Heart left ventricle (tissue), 16 donors: Measurements from ENCODE around the gene ALG1. TPM values are rescaled to one million over a fixed set of nuclear protein-coding genes. Genes with fewer than 3 reads are reported as not detected.
"Not testable (repeated sequence)": the region's sequence is repeated elsewhere in the genome, so short reads cannot be mapped to it uniquely, and the experiment has no call there.

Experiments
- ATAC-seq, 4 donors: fragments of 200-7000 bp; cut with Tn5 transposase; one replicate each; pipeline ENCODE4 v1.9.1; 2020 to 2022; ENCODE audit warnings: moderate library complexity in 4 of 4, mild to moderate bottlenecking in 3 of 4, moderate number of reproducible peaks in 1 of 4
- DNase-seq, 5 donors: peaks; one replicate each; pipeline ENCODE4 v3.0.0-alpha.2; 2020
- H3K27ac ChIP-seq, 12 donors: fragments of 200-600 bp; sonication (generic) in 4 of 12; one replicate each; pipeline versions ENCODE4 v1.5.0 to v1.8.0; 2016 to 2022; ENCODE audit warnings: mild to moderate bottlenecking in 2 of 12
- H3K27me3 ChIP-seq, 9 donors: fragments of 200-600 bp; sonication (generic) in 2 of 9; one replicate each; pipeline versions ENCODE4 v1.5.1 to v1.8.0; 2016 to 2022; ENCODE audit warnings: mild to moderate bottlenecking in 3 of 9
- H3K36me3 ChIP-seq, 9 donors: fragments of 200-600 bp; sonication (generic) in 2 of 9; one replicate each; pipeline versions ENCODE4 v1.5.0 to v1.8.0; 2018 to 2022; ENCODE audit warnings: mild to moderate bottlenecking in 2 of 9
- H3K4me1 ChIP-seq, 12 donors: fragments of 200-600 bp; sonication (generic) in 4 of 12; one replicate each; pipeline versions ENCODE4 v1.5.0 to v1.8.0; 2016 to 2022; ENCODE audit warnings: mild to moderate bottlenecking in 3 of 12
- H3K4me3 ChIP-seq, 12 donors: fragments of 200-600 bp; sonication (generic) in 4 of 12; one replicate each; pipeline versions ENCODE4 v1.5.0 to v1.8.0; 2017 to 2022; ENCODE audit warnings: mild to moderate bottlenecking in 9 of 12, moderate library complexity in 4 of 12
- H3K9me3 ChIP-seq, 12 donors: fragments of 200-600 bp; sonication (generic) in 4 of 12; one replicate each; pipeline versions ENCODE4 v1.5.0 to v1.8.0; 2016 to 2022; ENCODE audit warnings: mild to moderate bottlenecking in 1 of 12
- CTCF ChIP-seq, 12 donors: fragments of 200-600 bp; sonication (generic) in 4 of 12; IDR thresholded peaks; one replicate each; pipeline versions ENCODE4 v1.5.0 to v1.8.0; 2018 to 2022; ENCODE audit warnings: antibody characterized with exemption in 12 of 12, mild to moderate bottlenecking in 5 of 12
- WGBS, 4 donors: extraction: QIAGEN DNeasy Blood & Tissue Kit in 2 of 4; methylation state at CpG; one replicate each; pipeline versions ENCODE4 v1.1.5 to v1.1.7; 2013 to 2018; 5-methylcytosine and 5-hydroxymethylcytosine counted together
- intact Hi-C, 10 donors: fragments of 100-400 bp; cut with DNase I; formaldehyde crosslinking; loops; one replicate each; pipeline versions ENCODE4 v1.11.1 to v1.14.2; 2022
- polyA plus RNA-seq, 2 donors: library from polyadenylated mRNA; stranded (reverse); fragments of 200-250 nt; gene quantifications; one replicate each; pipeline ENCODE4 v1.2.3, GENCODE V29; 2013
- total RNA-seq, 9 donors: library from RNA; depleted of rRNA in 2 of 9; stranded (reverse); fragments of >200 nt in 2 of 9; fragmentation: NEBNext Ultra II Directional in 3 of 9; extraction: Animal tissue kit (Norgen Biotek cat#: 25700) in 3 of 9; gene quantifications; one replicate each; pipeline versions ENCODE4 v1.1.0 to v1.2.4, GENCODE V29; 2016 to 2023
- donor health status: ischemic (EF 13 %, LVEDD 7.1; RV severe dilation, severe dysfunction).
- donor health status: healthy with polysubstance abuse.
- donor health status: DM: no; HTN: yes; CAD: no.
- donor health status: DM: no; HTN: no; CAD: no.
- donor health status: ischemic (EF 25% LVEDD 6.9; RV normal size, moderate dysfunction).
- donor health status: ischemic (EF 25% LVEDD 5.7; RV mildly dilated, moderate dysfunction).
- donor health status: healthy.
- donor health status: DM: yes; HTN: yes; CAD: no.
- donor health status: ischemic (EF 35%, LVEDD 5.7; RV mildly dilated, moderate dysfunction).
- donor health status: nonischemic (EF 11% LVEDD 7.7; RV severe dilation, severe dysfunction).
- donor health status: DM: yes; HTN: yes; CAD: no.
- donor health status: PGD.
- donor health status: ischemic (EF 29% LVEDD 5.4; RV normal size, mild dysfunction).
- donor health status: nonischemic (EF 23%, LVEDD 6.1; RV moderate dilation, normal function).

Gene ALG1
- total and polyA plus RNA-seq, 11 donors = 6.0 to 17.1 (median 9.7) TPM

- H3K4me3 ChIP-seq, DNase-seq, H3K27ac ChIP-seq, ATAC-seq, H3K4me1 ChIP-seq, H3K9me3 ChIP-seq, H3K27me3 ChIP-seq: not testable (repeated sequence)
- intact Hi-C loops = loop anchor here in 1 of 10 donors (10.0 kb wide), 1 partner anchor 229 kb away; no protein-coding TSS in a partner anchor
- H3K36me3 ChIP-seq = peaks cover 0 to 68% (median 44%) of the 10 kb centered on the region in 9 donors
- 87 to 92% (median 90%) methylated on average over 8 to 9 of the region's 9 CpGs for WGBS, 4 donors
These were observed 12.0 kb downstream of the ALG1 start for GRCh38 chr16:5083646-5084045.

GRCh38 chr16:5084099-5084731 is 12.6 kb downstream of the ALG1 start:
- H3K4me3 ChIP-seq, ATAC-seq, H3K9me3 ChIP-seq, H3K27ac ChIP-seq, H3K27me3 ChIP-seq, DNase-seq, H3K4me1 ChIP-seq: not testable (repeated sequence)
- H3K36me3 ChIP-seq = peaks cover 0 to 62% (median 38%) of the 10 kb centered on the region in 9 donors
- WGBS, 4 donors = 81 to 89% (median 84%) methylated on average over 11 of the region's 11 CpGs
- intact Hi-C loops = loop anchor here in 1 of 10 donors (10.0 kb wide), 1 partner anchor 229 kb away; no protein-coding TSS in a partner anchor

- H3K27ac ChIP-seq, H3K4me1 ChIP-seq, H3K27me3 ChIP-seq, ATAC-seq, H3K4me3 ChIP-seq, H3K9me3 ChIP-seq, DNase-seq: not testable (repeated sequence)
- TF ChIP-seq CTCF (IDR thresholded peaks at IDR 0.05) = peak; percentile 38 to 70 (median 54)
- intact Hi-C loops = loop anchor here in 1 of 10 donors (10.0 kb wide), 1 partner anchor 230 kb away; no protein-coding TSS in a partner anchor
- 68 to 76% (median 70%) methylated on average over 10 of the region's 10 CpGs for WGBS, 4 donors
- peaks cover 0 to 63% (median 34%) of the 10 kb centered on the region in 9 donors for H3K36me3 ChIP-seq
These were observed 13.2 kb downstream of the ALG1 start for GRCh38 chr16:5084802-5085201.

GRCh38 chr16:5085716-5086115 is 14.1 kb downstream of the ALG1 start:
- ATAC-seq, DNase-seq, H3K9me3 ChIP-seq, H3K4me3 ChIP-seq, H3K4me1 ChIP-seq, H3K27me3 ChIP-seq, H3K27ac ChIP-seq: not testable (repeated sequence)
- intact Hi-C loops = loop anchor here in 1 of 10 donors (10.0 kb wide), 1 partner anchor 231 kb away; no protein-coding TSS in a partner anchor
- WGBS, 4 donors = 84 to 92% (median 87%) methylated on average over 4 to 11 of the region's 11 CpGs
- H3K36me3 ChIP-seq = peaks cover 0 to 65% (median 42%) of the 10 kb centered on the region in 9 donors

- H3K4me1 ChIP-seq, ATAC-seq, DNase-seq, H3K27me3 ChIP-seq, H3K27ac ChIP-seq, H3K9me3 ChIP-seq, H3K4me3 ChIP-seq: not testable (repeated sequence)
- 93 to 97% (median 94%) methylated on average over 13 to 18 of the region's 18 CpGs for WGBS, 4 donors
- peaks cover 0 to 46% (median 27%) of the 10 kb centered on the region in 9 donors for H3K36me3 ChIP-seq
- intact Hi-C loops = loop anchor here in 1 of 10 donors (10.0 kb wide), 1 partner anchor 233 kb away; no protein-coding TSS in a partner anchor
These were observed 16.6 kb downstream of the ALG1 start for GRCh38 chr16:5088086-5088790.

- H3K27me3 ChIP-seq, H3K4me1 ChIP-seq, H3K27ac ChIP-seq, H3K9me3 ChIP-seq, ATAC-seq, H3K4me3 ChIP-seq, DNase-seq: not testable (repeated sequence)
- intact Hi-C loops = loop anchor here in 1 of 10 donors (10.0 kb wide), 1 partner anchor 234 kb away; no protein-coding TSS in a partner anchor
- H3K36me3 ChIP-seq = peaks cover 0 to 42% (median 22%) of the 10 kb centered on the region in 9 donors
- WGBS, 4 donors = 88 to 93% (median 92%) methylated on average over 4 to 17 of the region's 17 CpGs
These were observed 17.3 kb downstream of the ALG1 start for GRCh38 chr16:5088936-5089335.

GRCh38 chr16:5089911-5090555 is 18.4 kb downstream of the ALG1 start:
- 90 to 93% (median 90%) methylated on average over 17 to 26 of the region's 26 CpGs for WGBS, 4 donors
- ATAC-seq, H3K27ac ChIP-seq, H3K4me3 ChIP-seq, DNase-seq, H3K27me3 ChIP-seq, H3K9me3 ChIP-seq, H3K4me1 ChIP-seq: not testable (repeated sequence)
- intact Hi-C loops = loop anchor here in 1 of 10 donors (10.0 kb wide), 1 partner anchor 235 kb away; no protein-coding TSS in a partner anchor
- peaks cover 0 to 38% (median 19%) of the 10 kb centered on the region in 9 donors for H3K36me3 ChIP-seq

GRCh38 chr16:5090592-5090991 is 18.9 kb downstream of the ALG1 start:
- H3K27ac ChIP-seq, ATAC-seq, H3K9me3 ChIP-seq, DNase-seq, intact Hi-C loops, H3K4me3 ChIP-seq, H3K27me3 ChIP-seq, H3K4me1 ChIP-seq: not testable (repeated sequence)
- peaks cover 0 to 35% (median 15%) of the 10 kb centered on the region in 9 donors for H3K36me3 ChIP-seq
- 80 to 92% (median 87%) methylated on average over 9 of the region's 9 CpGs for WGBS, 4 donors

GRCh38 chr16:5093081-5093480 is 21.4 kb downstream of the ALG1 start:
- H3K4me3 ChIP-seq, DNase-seq, ATAC-seq, H3K4me1 ChIP-seq, H3K27ac ChIP-seq, H3K9me3 ChIP-seq, H3K27me3 ChIP-seq, intact Hi-C loops: not testable (repeated sequence)
- WGBS, 4 donors = 83 to 93% (median 88%) methylated on average over 5 to 9 of the region's 9 CpGs
- H3K36me3 ChIP-seq = peaks cover 0 to 19% (median 3%) of the 10 kb centered on the region in 9 donors
